NCI-H510A (cell line): Measurements from ENCODE around the gene CASK.
"Not testable (repeated sequence)": the region's sequence is repeated elsewhere in the genome, so short reads cannot be mapped to it uniquely, and the experiment has no call there.

ENCODE experiments used
- DNase-seq: peaks from one replicate; lab custom pipeline; 2025; lab: John Stamatoyannopoulos, UW

Gene CASK

GRCh38 chrX:41692162-41692749, 231.1 kb downstream of the CASK start:
- DNase-seq = no peak

- no peak for DNase-seq
Observed at GRCh38 chrX:41689711-41690110, 233.6 kb downstream of the CASK start.

- no peak for DNase-seq
Observed at GRCh38 chrX:41688835-41689234, 234.5 kb downstream of the CASK start, which contains the start of gene GPR34. Gene GPR34, plus strand, starts transcription at chrX:41688973. Its CDS starts 6,661 bp downstream, at chrX:41695634.

GRCh38 chrX:41688156-41688555, 235.2 kb downstream of the CASK start:
- no peak for DNase-seq

- DNase-seq = no peak
Observed at GRCh38 chrX:41686788-41687187, 236.6 kb downstream of the CASK start.

- DNase-seq = no peak
Observed at GRCh38 chrX:41684940-41685339, 238.4 kb downstream of the CASK start.

- DNase-seq = no peak
Observed at GRCh38 chrX:41684138-41684537, 239.2 kb downstream of the CASK start.

- no peak for DNase-seq
Observed at GRCh38 chrX:41677183-41678060, 245.9 kb downstream of the CASK start.

- not testable (repeated sequence) for DNase-seq
Observed at GRCh38 chrX:41676361-41676760, 247.0 kb downstream of the CASK start.

GRCh38 chrX:41672643-41673042, 250.7 kb downstream of the CASK start:
- DNase-seq = no peak

- DNase-seq = no peak
Observed at GRCh38 chrX:41671082-41671481, 252.3 kb downstream of the CASK start.

GRCh38 chrX:41670112-41670511, 253.2 kb downstream of the CASK start:
- DNase-seq = no peak

GRCh38 chrX:41667631-41668030, 255.7 kb downstream of the CASK start:
- DNase-seq = no peak

- no peak for DNase-seq
Observed at GRCh38 chrX:41666251-41666650, 257.1 kb downstream of the CASK start.

GRCh38 chrX:41665686-41666085, 257.7 kb downstream of the CASK start:
- no peak for DNase-seq

- DNase-seq = no peak
Observed at GRCh38 chrX:41664908-41665307, 258.4 kb downstream of the CASK start.

- DNase-seq = no peak
Observed at GRCh38 chrX:41664375-41664901, 258.9 kb downstream of the CASK start.

GRCh38 chrX:41661366-41662095, 261.8 kb downstream of the CASK start:
- no peak for DNase-seq

GRCh38 chrX:41655631-41656030, 267.7 kb downstream of the CASK start:
- no peak for DNase-seq

- DNase-seq = no peak
Observed at GRCh38 chrX:41655101-41655500, 268.3 kb downstream of the CASK start.

GRCh38 chrX:41653125-41653524, 270.2 kb downstream of the CASK start:
- DNase-seq = no peak

GRCh38 chrX:41646201-41646600, 277.2 kb downstream of the CASK start:
- DNase-seq = not testable (repeated sequence)
